ENCODE measurements around the gene FH.

FH gene

DNA sequence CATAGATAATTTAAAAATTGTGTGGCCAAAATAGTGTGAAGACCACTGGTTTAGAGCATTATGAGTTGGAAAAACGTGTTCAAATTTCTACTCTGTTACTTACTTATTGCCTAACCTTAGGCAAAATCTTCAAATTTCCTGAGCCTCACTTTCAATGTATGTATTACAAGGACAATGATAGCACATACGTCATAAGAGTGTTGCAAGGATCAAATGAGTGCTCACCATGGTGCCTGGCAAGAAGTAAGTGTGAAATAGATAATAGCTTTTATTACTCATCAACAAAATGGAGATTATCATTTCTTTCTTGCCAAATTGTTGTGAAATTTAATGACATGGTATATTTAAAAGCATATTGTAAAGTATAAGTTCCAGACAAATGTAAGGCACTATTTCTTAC, 57.2 kb downstream of the FH start:
- DNase-seq (ENCODE audit: extremely low spot score, insufficient read length, low read depth) (no peak), FAIRE-seq (no peak)

DNA sequence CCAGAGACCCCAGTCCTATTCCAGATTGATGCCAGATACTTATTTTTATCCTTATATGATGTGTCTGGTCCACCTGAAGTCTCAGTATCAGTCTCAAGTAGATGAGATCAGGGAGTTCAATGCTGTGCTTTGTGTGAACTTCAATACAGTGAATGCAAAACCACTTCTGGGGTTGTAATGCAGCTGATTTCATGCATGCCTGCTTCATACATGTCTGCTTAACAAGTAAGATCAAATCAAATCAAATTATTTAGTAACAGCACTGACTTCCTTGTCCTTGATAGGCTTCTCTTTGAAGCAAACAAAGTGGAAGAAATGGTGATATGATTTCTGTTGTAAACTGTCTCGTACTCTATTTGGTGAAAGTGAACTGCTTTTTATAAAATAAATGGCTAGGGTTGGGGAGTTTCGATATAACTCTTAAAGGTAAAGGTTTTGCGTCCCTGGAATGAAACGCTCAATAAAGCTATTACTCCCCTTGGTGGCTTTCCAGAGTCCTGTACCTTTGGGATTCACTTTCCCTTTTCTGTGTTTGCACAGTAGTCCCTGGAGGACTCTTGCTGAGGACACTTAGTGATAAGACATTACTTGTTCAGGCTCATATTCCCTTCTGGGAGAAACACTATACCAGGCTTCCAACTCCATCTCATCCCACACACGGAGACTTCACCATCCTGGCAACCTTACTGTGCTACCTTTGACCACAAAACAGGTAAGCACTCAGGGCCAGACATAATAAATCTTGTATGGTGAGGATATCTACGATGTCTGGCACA, 59.3 kb downstream of the FH start:
- DNase-seq (ENCODE audit: extremely low spot score, insufficient read length, low read depth) (no peak), FAIRE-seq (no peak)

DNA sequence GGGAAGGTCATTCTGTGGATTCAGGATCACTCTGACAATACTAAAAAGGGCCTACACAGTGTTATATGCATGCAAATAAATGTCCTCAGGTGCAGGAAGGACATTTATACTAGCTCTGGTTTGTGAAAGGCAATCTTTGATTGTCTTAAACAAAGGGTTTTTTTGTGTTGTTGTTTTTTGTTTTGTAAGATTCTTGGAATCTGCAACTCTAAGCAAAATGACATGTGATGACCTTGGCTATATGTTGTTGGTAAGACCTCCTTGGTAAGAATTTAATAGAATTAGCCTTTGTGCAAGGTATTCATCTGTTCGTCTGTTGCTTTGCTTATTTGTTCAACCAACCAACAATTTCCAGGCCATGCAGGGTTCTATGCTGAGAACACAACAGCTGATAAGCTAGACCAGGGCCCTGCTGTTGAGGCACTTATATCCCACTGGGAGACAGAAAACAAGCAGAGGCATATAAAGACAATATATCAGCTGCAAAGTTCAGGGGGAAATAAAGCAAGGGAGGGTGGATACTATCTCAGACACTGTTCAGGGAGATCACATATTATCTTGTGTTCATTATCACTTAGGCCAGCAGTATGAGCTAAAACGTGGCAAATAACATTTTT, 60.3 kb downstream of the FH start:
- DNase-seq (ENCODE audit: extremely low spot score, insufficient read length, low read depth) (no peak), FAIRE-seq (no peak)

DNA sequence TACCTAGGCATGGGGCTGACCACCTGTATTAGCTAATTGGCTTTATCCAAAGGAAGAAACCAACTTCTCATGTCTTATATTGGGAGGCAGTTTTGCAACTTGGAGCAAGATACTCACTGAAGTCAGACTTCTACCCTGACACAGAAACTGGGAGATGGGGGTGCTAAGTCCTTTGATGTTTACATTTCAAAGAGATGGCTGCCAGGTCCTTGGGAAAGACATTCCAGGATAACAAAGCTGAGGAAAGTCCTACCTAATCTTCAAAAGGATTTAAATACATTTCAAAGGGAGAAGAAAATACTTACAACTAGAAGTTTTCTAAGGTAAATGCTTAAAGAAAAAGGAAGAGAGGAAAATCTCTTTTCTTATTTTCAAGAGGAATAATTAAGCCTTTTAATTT, 62.1 kb downstream of the FH start:
- DNase-seq (ENCODE audit: extremely low spot score, insufficient read length, low read depth) (no peak), FAIRE-seq (no peak)

DNA sequence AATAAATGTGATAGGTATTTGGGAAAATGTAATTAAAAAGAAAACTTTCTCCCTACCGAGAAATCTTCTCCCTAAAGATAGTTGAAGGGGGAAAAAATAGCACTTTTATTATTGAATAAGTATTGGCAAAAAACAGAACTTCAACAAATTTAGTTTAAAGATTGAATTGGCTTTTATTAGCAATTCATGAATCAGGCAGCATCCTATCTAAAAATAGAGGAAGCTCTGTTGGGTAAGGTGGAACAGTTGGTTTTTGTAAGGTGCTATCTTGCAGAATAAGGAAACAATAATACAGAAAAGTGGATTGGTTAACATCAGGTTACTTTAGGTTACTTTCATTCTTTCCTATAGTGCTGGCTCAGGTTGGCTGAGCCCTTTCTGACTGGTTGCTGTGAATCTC, 62.8 kb downstream of the FH start:
- FAIRE-seq (no peak), DNase-seq (ENCODE audit: extremely low spot score, insufficient read length, low read depth) (no peak)

DNA sequence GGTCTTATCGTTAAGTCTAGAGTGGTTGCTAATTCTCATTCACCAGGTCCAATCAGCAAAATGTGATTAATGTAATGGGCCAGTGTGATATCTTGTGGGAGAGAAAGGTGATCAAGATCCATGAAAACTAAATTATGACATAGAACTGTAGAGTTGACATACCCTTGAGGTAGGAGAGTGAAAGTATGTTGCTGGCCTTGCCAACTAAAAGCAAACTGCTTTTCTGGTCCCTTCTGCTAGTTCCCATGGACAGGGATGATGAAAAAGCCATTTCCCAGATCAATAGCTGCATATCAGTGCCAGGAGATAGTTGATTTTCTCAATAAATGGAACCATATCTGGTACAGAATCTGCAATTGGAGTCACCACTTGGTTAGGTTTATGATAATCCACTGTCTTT, 65.8 kb downstream of the FH start:
- FAIRE-seq: no peak
- no peak for DNase-seq (ENCODE audit: extremely low spot score, insufficient read length, low read depth)

DNA sequence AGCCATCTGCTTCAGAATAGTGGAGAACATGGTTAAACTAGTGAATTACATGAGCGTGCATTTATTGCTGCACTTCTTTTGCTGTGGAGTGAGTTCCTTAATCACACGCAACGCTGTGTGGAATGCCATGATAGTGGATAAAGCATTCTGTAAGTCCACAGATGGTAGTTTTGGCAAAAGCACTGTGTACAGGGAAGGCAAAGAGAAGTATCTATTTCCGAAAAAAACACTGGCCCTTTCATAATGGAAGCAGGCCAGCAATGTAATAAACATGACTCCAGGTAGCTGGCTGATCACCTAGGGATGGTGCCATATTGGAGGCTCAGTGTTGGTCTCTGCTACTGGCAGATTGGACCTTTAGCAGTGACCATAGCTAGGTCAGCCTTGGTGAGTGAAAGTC, 67.6 kb downstream of the FH start:
- DNase-seq (ENCODE audit: extremely low spot score, insufficient read length, low read depth) (no peak), FAIRE-seq (no peak)

Measured in GM18507 (cell line).